DOHH2 (cell line): ENCODE data around the gene TMEM200B.

ENCODE experiments used
- EZH2phosphoT487 ChIP-seq: fragments of 200-600 bp; sonication (generic); IDR thresholded peaks from 2 replicates; pipeline ENCODE4 v1.6.1; 2017; ENCODE audit warnings: borderline replicate concordance, mild to moderate bottlenecking, antibody characterized with exemption, low read length, moderate library complexity, mixed read lengths
- TF ChIP-seq, protein P1 (sequence below): fragments of 200-600 bp; sonication (generic); IDR thresholded peaks from one replicate; pipeline ENCODE4 v1.5.1; 2014; ENCODE audit warnings: antibody characterized with exemption, mild to moderate bottlenecking, low read depth, low read length; ENCODE audit not compliant: poor library complexity, severe bottlenecking

- TF ChIP-seq, protein P1, sequence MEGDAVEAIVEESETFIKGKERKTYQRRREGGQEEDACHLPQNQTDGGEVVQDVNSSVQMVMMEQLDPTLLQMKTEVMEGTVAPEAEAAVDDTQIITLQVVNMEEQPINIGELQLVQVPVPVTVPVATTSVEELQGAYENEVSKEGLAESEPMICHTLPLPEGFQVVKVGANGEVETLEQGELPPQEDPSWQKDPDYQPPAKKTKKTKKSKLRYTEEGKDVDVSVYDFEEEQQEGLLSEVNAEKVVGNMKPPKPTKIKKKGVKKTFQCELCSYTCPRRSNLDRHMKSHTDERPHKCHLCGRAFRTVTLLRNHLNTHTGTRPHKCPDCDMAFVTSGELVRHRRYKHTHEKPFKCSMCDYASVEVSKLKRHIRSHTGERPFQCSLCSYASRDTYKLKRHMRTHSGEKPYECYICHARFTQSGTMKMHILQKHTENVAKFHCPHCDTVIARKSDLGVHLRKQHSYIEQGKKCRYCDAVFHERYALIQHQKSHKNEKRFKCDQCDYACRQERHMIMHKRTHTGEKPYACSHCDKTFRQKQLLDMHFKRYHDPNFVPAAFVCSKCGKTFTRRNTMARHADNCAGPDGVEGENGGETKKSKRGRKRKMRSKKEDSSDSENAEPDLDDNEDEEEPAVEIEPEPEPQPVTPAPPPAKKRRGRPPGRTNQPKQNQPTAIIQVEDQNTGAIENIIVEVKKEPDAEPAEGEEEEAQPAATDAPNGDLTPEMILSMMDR: no peak
- no peak for TF ChIP-seq EZH2phosphoT487
Observed at GRCh38 chr1:29159773-29160172, 36.1 kb upstream of the TMEM200B start.
